Activated CD8-positive, alpha-beta memory T cell treated with anti-CD3 and anti-CD28 coated beads for 36 hours (primary cell): Measurements from ENCODE around the gene PRKD3. TPM values are rescaled to one million over a fixed set of nuclear protein-coding genes. Genes with fewer than 3 reads are reported as not detected.

Source experiments
- CTCF ChIA-PET: fragments of 350-600 bp; sonication (Branson Sonifier 250); formaldehyde crosslinking; loops from one replicate; lab custom pipeline; 2021; ENCODE audit warnings: antibody characterized with exemption; lab: Charles Lee
- POLR2A ChIA-PET: fragments of 350-600 bp; sonication (Branson Sonifier 250); formaldehyde crosslinking; loops from one replicate; lab custom pipeline; 2021; ENCODE audit warnings: antibody characterized with exemption; lab: Charles Lee
- total RNA-seq, 2 experiments: library from RNA; stranded (reverse); gene quantifications; one replicate each; pipeline ENCODE4 v1.2.3, GENCODE V29; 2021

Gene PRKD3
- total RNA-seq, 2 experiments from 2014 or later: 61.0 to 67.1 TPM

GRCh38 chr2:37282746-37283145, 41.9 kb downstream of the PRKD3 start:
- ChIA-PET POLR2A (no interaction called here), CTCF (no interaction called here)

GRCh38 chr2:37281916-37282315, 42.7 kb downstream of the PRKD3 start:
- POLR2A ChIA-PET: no interaction called here
- CTCF ChIA-PET: no interaction called here

- ChIA-PET POLR2A (no interaction called here), CTCF (no interaction called here)
These were observed 48.3 kb downstream of the PRKD3 start for GRCh38 chr2:37276291-37276690.

Other genes with a start within 250 kb of the PRKD3 start
- gene HEATR5B, start 240.5 kb downstream of the PRKD3 start, total RNA-seq: 10 to 100 TPM; 17.5 to 18.2 TPM
- 10 to 100 TPM; 16.3 to 17.4 TPM for gene GPATCH11, start 240.3 kb downstream of the PRKD3 start, total RNA-seq
- 10 to 100 TPM; 37.4 to 38.4 TPM for gene EIF2AK2, start 167.9 kb downstream of the PRKD3 start, total RNA-seq
- not detected for gene SULT6B1, start 136.2 kb downstream of the PRKD3 start, total RNA-seq
- gene CEBPZOS, start 128.3 kb downstream of the PRKD3 start, total RNA-seq: 10 to 100 TPM; 38.0 to 42.7 TPM
- 100 to 1,000 TPM; 103 to 105 TPM for gene CEBPZ, start 93.2 kb downstream of the PRKD3 start, total RNA-seq
- gene NDUFAF7, start 93.2 kb downstream of the PRKD3 start, total RNA-seq: 10 to 100 TPM; 20.7 to 20.8 TPM
- gene QPCT, start 19.8 kb upstream of the PRKD3 start, total RNA-seq: 1 to 10 TPM; 5.5 to 6.6 TPM